A673 (cell line): Measurements from ENCODE around the gene REV3L.
"Not testable (repeated sequence)": the region's sequence is repeated elsewhere in the genome, so short reads cannot be mapped to it uniquely, and the experiment has no call there.

Experiments used
- CTCF ChIP-seq: fragments of 300-800, 200-600 bp; sonication (generic); conservative IDR thresholded peaks from 2 replicates; pipeline ENCODE4 v1.5.1; 2017; ENCODE audit warnings: low read depth, mild to moderate bottlenecking, antibody characterized with exemption, low read length, moderate library complexity, mixed read lengths
- EZH2 ChIP-seq: fragments of 200-600 bp; sonication (generic); IDR thresholded peaks from 2 replicates; pipeline ENCODE4 v1.6.1; 2017; ENCODE audit warnings: borderline replicate concordance, low read depth, mild to moderate bottlenecking, mixed read lengths, antibody characterized with exemption, low read length; ENCODE audit not compliant: poor library complexity, severe bottlenecking

- not testable (repeated sequence) for TF ChIP-seq CTCF, EZH2
These were observed 175.1 kb downstream of the REV3L start for GRCh38 chr6:111307950-111308349.
